ENCODE data around the gene MTARC2.

- TF ChIP-seq CTCF (conservative IDR thresholded peaks at IDR 0.05; ENCODE audit: low read depth, low read length) (no peak), EZH2phosphoT487 (IDR thresholded peaks at IDR 0.05; ENCODE audit: borderline replicate concordance, low read length) (no peak), EZH2 (IDR thresholded peaks at IDR 0.05; ENCODE audit: low read length, unreplicated experiment) (no peak)
Observed at GRCh38 chr1:220788900-220789299, 40.8 kb downstream of the MTARC2 start.

Measured in PC-3 (cell line).